SK-N-SH (cell line): ENCODE measurements around the gene TIMM22. TPM values are rescaled to one million over a fixed set of nuclear protein-coding genes. Genes with fewer than 3 reads are reported as not detected.
A peak's percentile ranks its signal among the peaks of the same experiment; 100 is the strongest.

Source experiments
- CTCF ChIA-PET: fragments of 300-600, 350-600 bp; formaldehyde crosslinking; extraction: SDS; loops from one replicate; lab custom pipeline; 2021; lab: Yijun Ruan, JAX
- POLR2A ChIA-PET: fragments of 350-600 bp; sonication (Branson Sonifier 250); formaldehyde crosslinking; extraction: SDS; loops from one replicate; lab custom pipeline; 2020; ENCODE audit warnings: antibody characterized with exemption, inconsistent platforms; lab: Yijun Ruan, JAX
- DNase-seq: peaks from one replicate; pipeline ENCODE4 v3.0.0; 2012
- H2AFZ ChIP-seq: fragments of 200-600 bp; sonication (generic); 2 replicates; pipeline ENCODE4 v1.8.1; 2016; ENCODE audit warnings: antibody characterized with exemption, mild to moderate bottlenecking, low read depth
- H3F3A ChIP-seq: fragments of 200-600 bp; sonication (generic); replicated peaks from 2 replicates; pipeline ENCODE3; 2016; ENCODE audit warnings: antibody characterized with exemption, mild to moderate bottlenecking; ENCODE audit not compliant: insufficient read depth
- H3K27ac ChIP-seq, 2 experiments: fragments of 200-500 bp in 1 of 2; fragments of 200-600 bp in 1 of 2; sonication (Bioruptor generic) in 1 of 2; sonication (generic), shearing (Covaris generic) in 1 of 2; 2 replicates each; pipeline versions ENCODE4 v1.5.1 to v1.6.1; 2014 to 2016; ENCODE audit warnings: low read depth in 2 of 2, inconsistent platforms in 1 of 2, low read length in 1 of 2, mild to moderate bottlenecking in 1 of 2, mixed read lengths in 1 of 2
- H3K27me3 ChIP-seq: fragments of 200-600 bp; sonication (generic), shearing (Covaris generic); 2 replicates; pipeline ENCODE4 v1.6.1; 2016; ENCODE audit warnings: mixed run types; ENCODE audit not compliant: insufficient read depth
- H3K36me3 ChIP-seq, 2 experiments: fragments of 200-500 bp in 1 of 2; fragments of 200-600 bp in 1 of 2; sonication (Bioruptor generic) in 1 of 2; sonication (generic) in 1 of 2; replicated peaks in 1 of 2; 2 replicates each; pipeline versions ENCODE3 to v1.5.1; 2014 to 2016; ENCODE audit warnings: low read length in 1 of 2, mild to moderate bottlenecking in 1 of 2; ENCODE audit not compliant: insufficient read depth in 2 of 2, control insufficient read depth in 1 of 2
- H3K4me1 ChIP-seq, 2 experiments: fragments of 200-500 bp in 1 of 2; fragments of 200-600 bp in 1 of 2; sonication (Bioruptor generic) in 1 of 2; sonication (generic), shearing (Covaris generic) in 1 of 2; 2 replicates each; pipeline versions ENCODE4 v1.5.1 to v1.6.1; 2014 to 2016; ENCODE audit warnings: low read depth in 1 of 2, low read length in 1 of 2, mixed run types in 1 of 2; ENCODE audit not compliant: insufficient read depth in 2 of 2, control insufficient read depth in 1 of 2
- H3K4me2 ChIP-seq: fragments of 200-600 bp; sonication (generic), shearing (Covaris generic); 2 replicates; pipeline ENCODE4 v1.6.1; 2017; ENCODE audit warnings: mixed run types
- H3K4me3 ChIP-seq, 2 experiments: fragments of 200-500 bp in 1 of 2; fragments of 200-600 bp in 1 of 2; sonication (Bioruptor generic) in 1 of 2; sonication (generic), shearing (Covaris generic) in 1 of 2; 2 replicates each; pipeline versions ENCODE4 v1.5.1 to v1.8.1; 2014 to 2016; ENCODE audit warnings: low read depth in 2 of 2, inconsistent platforms in 1 of 2, low read length in 1 of 2, mild to moderate bottlenecking in 1 of 2, mixed read lengths in 1 of 2, moderate library complexity in 1 of 2
- H3K79me2 ChIP-seq: fragments of 200-600 bp; sonication (generic); 2 replicates; pipeline ENCODE4 v1.8.1; 2017; ENCODE audit warnings: mild to moderate bottlenecking; ENCODE audit not compliant: insufficient read depth
- H3K9ac ChIP-seq: fragments of 200-600 bp; sonication (generic); 2 replicates; pipeline ENCODE4 v1.6.1; 2017; ENCODE audit warnings: mixed run types
- H3K9me2 ChIP-seq: fragments of 200-600 bp; sonication (generic); 2 replicates; pipeline ENCODE4 v1.6.1; 2017; ENCODE audit warnings: mixed run types
- H3K9me3 ChIP-seq: fragments of 200-600 bp; sonication (generic); 2 replicates; pipeline ENCODE4 v1.6.1; 2017; ENCODE audit warnings: mixed run types, mild to moderate bottlenecking, moderate library complexity
- H4K20me1 ChIP-seq: fragments of 200-600 bp; sonication (generic); 2 replicates; pipeline ENCODE4 v1.6.1; 2017; ENCODE audit warnings: mild to moderate bottlenecking, mixed run types; ENCODE audit not compliant: insufficient read depth
- CHD2 ChIP-seq: fragments of 150-350 bp; IDR thresholded peaks from 2 replicates; pipeline ENCODE4 v1.6.1; 2018; ENCODE audit warnings: low read length; ENCODE audit not compliant: partially characterized antibody
- ELF1 ChIP-seq: IDR thresholded peaks from 2 replicates; pipeline ENCODE4 v1.4.0; 2012
- EP300 ChIP-seq, 2 experiments: IDR thresholded peaks; 2 replicates each; pipeline versions ENCODE4 v1.4.0 to v1.6.1; 2012; ENCODE audit warnings: borderline replicate concordance in 1 of 2, low read depth in 1 of 2, low read length in 1 of 2
- EZH2phosphoT487 ChIP-seq: fragments of 200-600 bp; sonication (generic); IDR thresholded peaks from 2 replicates; pipeline ENCODE4 v1.6.1; 2017; ENCODE audit warnings: low read depth, mixed run types, mild to moderate bottlenecking, antibody characterized with exemption, moderate library complexity, borderline replicate concordance
- FOXJ3 ChIP-seq: sonication (generic); formaldehyde crosslinking; IDR thresholded peaks from 2 replicates; pipeline ENCODE4 v1.5.1; 2020; ENCODE audit warnings: mild to moderate bottlenecking, missing genetic modification reagents
- FOXM1 ChIP-seq: IDR thresholded peaks from 2 replicates; pipeline ENCODE4 v1.4.0; 2012; ENCODE audit warnings: low read depth, mild to moderate bottlenecking
- GABPA ChIP-seq: IDR thresholded peaks from 2 replicates; pipeline ENCODE4 v1.4.0; 2012; ENCODE audit warnings: low read depth, mild to moderate bottlenecking
- GATA2 ChIP-seq: sonication (generic); formaldehyde crosslinking; IDR thresholded peaks from 2 replicates; pipeline ENCODE4 v1.5.0; 2020; ENCODE audit warnings: mild to moderate bottlenecking, missing genetic modification reagents
- JUND ChIP-seq: IDR thresholded peaks from 2 replicates; pipeline ENCODE4 v1.4.0; 2012
- NRF1 ChIP-seq: IDR thresholded peaks from 2 replicates; pipeline ENCODE4 v1.6.1; 2012; ENCODE audit warnings: low read depth, mild to moderate bottlenecking, low read length
- RCOR1 ChIP-seq: fragments of 150-350 bp; IDR thresholded peaks from 2 replicates; pipeline ENCODE4 v1.6.1; 2017; ENCODE audit warnings: antibody characterized with exemption, low read length
- RXRA ChIP-seq: IDR thresholded peaks from 2 replicates; pipeline ENCODE4 v1.4.0; 2012; ENCODE audit warnings: low read depth, mild to moderate bottlenecking, borderline replicate concordance
- SIN3A ChIP-seq: IDR thresholded peaks from 2 replicates; pipeline ENCODE4 v1.6.1; 2012; ENCODE audit warnings: low read depth, mild to moderate bottlenecking, low read length, moderate library complexity, borderline replicate concordance
- TAF1 ChIP-seq: IDR thresholded peaks from 2 replicates; pipeline ENCODE4 v1.6.1; 2012; ENCODE audit warnings: low read depth, mild to moderate bottlenecking, low read length, moderate library complexity, borderline replicate concordance
- YY1 ChIP-seq: IDR thresholded peaks from 2 replicates; pipeline ENCODE4 v1.4.0; 2012; ENCODE audit warnings: low read depth, mild to moderate bottlenecking
- WGBS: methylation state at CpG from one replicate; pipeline ENCODE4 v1.1.6; 2017; ENCODE audit warnings: low lambda C conversion rate; 5-methylcytosine and 5-hydroxymethylcytosine counted together
- polyA plus RNA-seq, 3 experiments: library from polyadenylated mRNA; depleted of rRNA; stranded (reverse); fragments of >200 nt; gene quantifications; 2 replicates each; pipeline ENCODE4 v1.2.3, GENCODE V29; 2012
- TF ChIP-seq, protein P1 (sequence below): IDR thresholded peaks from 2 replicates; pipeline ENCODE4 v1.4.0; 2012; ENCODE audit warnings: low read depth, borderline replicate concordance
- TF ChIP-seq, protein P2 (sequence below): IDR thresholded peaks from 2 replicates; pipeline ENCODE4 v1.4.0; 2012; ENCODE audit warnings: low read depth
- TF ChIP-seq, protein P3 (sequence below): fragments of 150-350 bp; IDR thresholded peaks from 2 replicates; pipeline ENCODE4 v1.6.1; 2017; ENCODE audit warnings: antibody characterized with exemption, low read length, low read depth, borderline replicate concordance

The TIMM22 gene
- polyA plus RNA-seq, 1 of the 3 experiments (the other 2 are of a cell fraction): 9.9 TPM

DNA sequence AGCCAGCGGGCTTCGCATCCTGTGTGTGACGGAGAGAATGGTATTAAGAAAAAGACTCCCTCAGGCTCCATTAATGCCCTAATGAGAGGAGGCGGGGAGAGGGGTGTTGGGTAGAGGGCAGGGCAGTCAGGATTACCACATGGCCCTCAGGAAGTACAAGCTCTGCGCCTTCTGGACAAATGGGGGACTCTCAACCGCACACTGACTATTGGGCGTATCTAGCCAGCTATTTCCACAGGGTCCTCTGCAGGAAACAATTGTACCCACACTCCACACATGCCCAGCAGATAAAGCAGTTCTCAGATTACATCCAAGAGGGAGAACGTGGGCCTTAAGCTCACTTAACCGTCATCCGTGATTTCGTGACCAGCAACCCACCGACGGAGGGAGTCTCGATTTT, 32.1 kb upstream of the TIMM22 start:
- Histone ChIP-seq H3K36me3 (no peaks in the 10 kb centered on the region), H3K9me2 (no peaks in the 10 kb centered on the region), H3K4me3 (no peak overlapping the region), H3K9me3 (no peaks in the 10 kb centered on the region), H3K9ac (no peak overlapping the region), H4K20me1 (peaks cover 27% of the 10 kb centered on the region; the same call in 1 of the 2 replicates), H3K27me3 (peaks cover 73% of the 10 kb centered on the region), H2AFZ (no peak overlapping the region), H3K4me1 (peaks cover 0 to 5% of the 10 kb centered on the region in 2 experiments; a peak in 1 of 4 replicates), H3K27ac (no peak overlapping the region; a peak in 1 of 4 replicates), H3K4me2 (no peak overlapping the region), H3F3A (no peaks in the 10 kb centered on the region), H3K79me2 (peaks cover 13% of the 10 kb centered on the region)
- TF ChIP-seq TAF1 (no peak), RXRA (no peak), JUND (no peak), EZH2phosphoT487 (no peak)
- POLR2A ChIA-PET: no interaction called here
- CTCF ChIA-PET: interaction anchor here (0.9 to 1.7 kb wide), 6 partner anchors 9 to 170 kb away, joined by 3 to 6 read pairs (median 4); partner anchors contain the start of gene NXN
- peak; percentile 59 for DNase-seq
- WGBS: 59% methylated on average over 14 of the region's 14 CpGs

DNA sequence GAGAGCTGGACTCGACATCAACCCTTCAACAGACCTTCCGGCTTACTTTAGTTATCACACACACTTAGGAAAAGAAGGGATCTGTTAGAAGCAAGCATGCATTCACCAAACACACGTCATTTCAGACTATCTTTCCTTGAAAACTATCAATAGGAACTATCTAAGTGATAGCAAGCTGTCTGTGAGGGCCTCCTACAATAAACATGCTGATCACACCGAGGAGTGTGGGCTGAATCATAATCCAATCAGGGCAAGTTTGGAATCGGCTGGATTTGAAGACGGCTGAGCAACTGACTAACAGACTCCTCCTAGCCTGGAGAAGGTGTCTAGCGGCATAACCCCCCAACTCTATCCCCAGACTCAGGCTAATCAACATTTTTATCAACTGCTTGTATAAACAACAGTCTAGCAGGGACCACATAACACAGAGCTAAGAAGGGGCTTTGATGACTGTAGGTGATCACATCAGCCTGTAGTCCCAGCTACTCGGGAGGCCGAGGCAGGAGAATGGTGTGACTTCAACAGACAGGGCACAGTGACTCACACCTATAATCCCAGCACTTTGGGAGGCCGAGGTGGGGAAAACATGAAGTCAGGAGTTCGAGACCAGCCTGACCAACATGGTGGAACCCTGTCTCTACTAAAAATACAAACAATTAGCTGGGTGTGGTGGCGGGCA, 31.5 kb upstream of the TIMM22 start:
- peaks cover 77% of the 10 kb centered on the region for H3K27me3 ChIP-seq
- no peaks in the 10 kb centered on the region for H3K9me2 ChIP-seq
- 45% methylated on average over 12 of the region's 12 CpGs for WGBS
- peaks cover 29% of the 10 kb centered on the region; the same call in 1 of the 2 replicates for H4K20me1 ChIP-seq
- no peaks in the 10 kb centered on the region for H3F3A ChIP-seq
- no peaks in the 10 kb centered on the region for H3K36me3 ChIP-seq
- POLR2A ChIA-PET: no interaction called here
- no peak overlapping the region for H3K4me3 ChIP-seq
- no peak for TF ChIP-seq EP300 (IDR thresholded peaks at IDR 0.05; ENCODE audit: borderline replicate concordance in 1 of 2, low read depth in 1 of 2, low read length in 1 of 2)
- TF ChIP-seq SIN3A: no peak
- no peak for TF ChIP-seq CHD2
- no peak for TF ChIP-seq NRF1
- TF ChIP-seq RCOR1: no peak
- TF ChIP-seq, all 33 proteins: peak for 0
- no peak for DNase-seq
- Histone ChIP-seq H3K79me2 (peaks cover 12% of the 10 kb centered on the region), H3K4me2 (no peak overlapping the region), H3K27ac (no peak overlapping the region; a peak in 1 of 4 replicates), H2AFZ (no peak overlapping the region), H3K9me3 (no peaks in the 10 kb centered on the region), H3K4me1 (peaks cover 0 to 5% of the 10 kb centered on the region in 2 experiments; a peak in 1 of 4 replicates), H3K9ac (no peak overlapping the region)
- CTCF ChIA-PET: interaction anchor here (0.9 to 1.7 kb wide), 6 partner anchors 9 to 170 kb away, joined by 3 to 6 read pairs (median 4); partner anchors contain the start of gene NXN

DNA sequence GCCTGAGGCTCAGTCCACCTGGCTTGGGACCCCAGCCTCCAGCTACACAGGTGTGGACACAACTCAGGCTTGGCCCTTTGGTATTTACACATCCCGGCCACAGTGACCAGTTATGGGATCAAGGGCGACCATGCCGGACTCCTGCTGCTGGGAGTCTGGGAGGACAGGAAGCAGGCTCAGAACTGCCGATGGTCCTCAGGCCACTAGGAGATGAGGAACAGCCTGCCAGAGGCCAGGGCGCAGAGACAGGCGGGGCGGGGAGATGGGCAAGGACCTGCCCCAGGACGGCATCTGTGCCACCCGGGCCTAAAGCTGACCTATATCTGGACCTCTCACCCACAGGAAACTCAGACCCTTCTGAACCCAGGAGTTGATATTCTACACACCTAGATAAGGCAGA, 29.8 kb upstream of the TIMM22 start:
- Histone ChIP-seq H3K4me2 (no peak overlapping the region), H3K36me3 (no peaks in the 10 kb centered on the region), H3K9me3 (no peaks in the 10 kb centered on the region), H3K27ac (no peak overlapping the region), H3K79me2 (peaks cover 12% of the 10 kb centered on the region), H2AFZ (no peak overlapping the region), H3K27me3 (peaks cover 80% of the 10 kb centered on the region), H4K20me1 (peaks cover 25% of the 10 kb centered on the region; the same call in 1 of the 2 replicates), H3F3A (no peaks in the 10 kb centered on the region), H3K9me2 (no peaks in the 10 kb centered on the region), H3K9ac (no peak overlapping the region), H3K4me1 (peaks cover 0 to 5% of the 10 kb centered on the region in 2 experiments; a peak in 1 of 4 replicates), H3K4me3 (no peak overlapping the region)
- CTCF ChIA-PET: interaction anchor here (1.0 to 1.7 kb wide), 2 partner anchors 13 to 14 kb away, joined by 3 to 4 read pairs; partner anchors contain the start of gene NXN
- POLR2A ChIA-PET: no interaction called here
- TF ChIP-seq, protein P1, sequence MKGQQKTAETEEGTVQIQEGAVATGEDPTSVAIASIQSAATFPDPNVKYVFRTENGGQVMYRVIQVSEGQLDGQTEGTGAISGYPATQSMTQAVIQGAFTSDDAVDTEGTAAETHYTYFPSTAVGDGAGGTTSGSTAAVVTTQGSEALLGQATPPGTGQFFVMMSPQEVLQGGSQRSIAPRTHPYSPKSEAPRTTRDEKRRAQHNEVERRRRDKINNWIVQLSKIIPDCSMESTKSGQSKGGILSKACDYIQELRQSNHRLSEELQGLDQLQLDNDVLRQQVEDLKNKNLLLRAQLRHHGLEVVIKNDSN: no peak
- TF ChIP-seq EP300 (IDR thresholded peaks at IDR 0.05; ENCODE audit: borderline replicate concordance in 1 of 2, low read depth in 1 of 2, low read length in 1 of 2) (no peak), GATA2 (CRISPR knock-in tag) (no peak), GABPA (no peak), ELF1 (no peak), EZH2phosphoT487 (no peak), FOXJ3 (CRISPR knock-in tag) (no peak), SIN3A (no peak), FOXM1 (no peak), YY1 (no peak), RCOR1 (no peak)
- TF ChIP-seq, protein P2, sequence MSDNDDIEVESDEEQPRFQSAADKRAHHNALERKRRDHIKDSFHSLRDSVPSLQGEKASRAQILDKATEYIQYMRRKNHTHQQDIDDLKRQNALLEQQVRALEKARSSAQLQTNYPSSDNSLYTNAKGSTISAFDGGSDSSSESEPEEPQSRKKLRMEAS: no peak
- TF ChIP-seq, protein P3, sequence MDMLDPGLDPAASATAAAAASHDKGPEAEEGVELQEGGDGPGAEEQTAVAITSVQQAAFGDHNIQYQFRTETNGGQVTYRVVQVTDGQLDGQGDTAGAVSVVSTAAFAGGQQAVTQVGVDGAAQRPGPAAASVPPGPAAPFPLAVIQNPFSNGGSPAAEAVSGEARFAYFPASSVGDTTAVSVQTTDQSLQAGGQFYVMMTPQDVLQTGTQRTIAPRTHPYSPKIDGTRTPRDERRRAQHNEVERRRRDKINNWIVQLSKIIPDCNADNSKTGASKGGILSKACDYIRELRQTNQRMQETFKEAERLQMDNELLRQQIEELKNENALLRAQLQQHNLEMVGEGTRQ: no peak
- 50% methylated on average over 5 of the region's 9 CpGs for WGBS
- DNase-seq: no peak
